Left renal pelvis (tissue), 4 donors: Measurements from ENCODE around the gene APEX1. TPM values are rescaled to one million over a fixed set of nuclear protein-coding genes. Genes with fewer than 3 reads are reported as not detected.

Experiments
- DNase-seq, 4 donors: peaks; one replicate each; pipeline ENCODE4 v3.0.0-alpha.2; 2013; ENCODE audit warnings: low read depth in 4 of 4, low spot score in 3 of 4
- polyA plus RNA-seq, 4 donors: library from polyadenylated mRNA; unstranded; fragments of 120-200 nt; gene quantifications; one replicate each; pipeline ENCODE4 v1.2.1, GENCODE V29; 2013; ENCODE audit not compliant: insufficient read length in 4 of 4

The APEX1 gene
- polyA plus RNA-seq, 4 donors: 238 to 343 (median 315) TPM

- DNase-seq: no peak
These were observed 15.0 kb downstream of the APEX1 start for GRCh38 chr14:20469890-20470602.

GRCh38 chr14:20470603-20470901, 15.5 kb downstream of the APEX1 start:
- DNase-seq: no peak

GRCh38 chr14:20472536-20473169, 17.6 kb downstream of the APEX1 start:
- DNase-seq: no peak

GRCh38 chr14:20476776-20477175, 21.8 kb downstream of the APEX1 start:
- DNase-seq: no peak

GRCh38 chr14:20477211-20477876, 22.3 kb downstream of the APEX1 start:
- no peak for DNase-seq

- DNase-seq: no peak
These were observed 23.9 kb downstream of the APEX1 start for GRCh38 chr14:20478894-20479293.

GRCh38 chr14:20482382-20482781, 27.4 kb downstream of the APEX1 start:
- no peak for DNase-seq

- DNase-seq: no peak
These were observed 30.9 kb downstream of the APEX1 start for GRCh38 chr14:20485900-20486299.

- DNase-seq: no peak
These were observed 31.8 kb downstream of the APEX1 start for GRCh38 chr14:20486684-20487395.

GRCh38 chr14:20487396-20487725, 32.3 kb downstream of the APEX1 start:
- DNase-seq: no peak

GRCh38 chr14:20489093-20489994, 34.3 kb downstream of the APEX1 start:
- no peak for DNase-seq

GRCh38 chr14:20490563-20490962, 35.5 kb downstream of the APEX1 start:
- no peak for DNase-seq

- DNase-seq: no peak
These were observed 37.5 kb downstream of the APEX1 start for GRCh38 chr14:20492486-20492885.

- DNase-seq: no peak
These were observed 38.6 kb downstream of the APEX1 start for GRCh38 chr14:20493634-20494033.

- DNase-seq: no peak
These were observed 40.1 kb downstream of the APEX1 start for GRCh38 chr14:20494935-20495766.

GRCh38 chr14:20498622-20499021, 43.6 kb downstream of the APEX1 start:
- DNase-seq: no peak

- DNase-seq: no peak
These were observed 44.1 kb downstream of the APEX1 start for GRCh38 chr14:20499108-20499507.

GRCh38 chr14:20499881-20500280, 44.9 kb downstream of the APEX1 start:
- no peak for DNase-seq

- no peak for DNase-seq
These were observed 46.3 kb downstream of the APEX1 start for GRCh38 chr14:20501346-20501745.

GRCh38 chr14:20503898-20504297, 48.9 kb downstream of the APEX1 start:
- DNase-seq: no peak
